Uterus (tissue), 4 donors: ENCODE measurements around the gene UGT1A10. TPM values are rescaled to one million over a fixed set of nuclear protein-coding genes. Genes with fewer than 3 reads are reported as not detected.

Source experiments
- DNase-seq, 2 donors: peaks; one replicate each; pipeline ENCODE4 v3.0.0-alpha.2; 2019 to 2020
- H3K27ac ChIP-seq, 2 donors: fragments of 200-600 bp; sonication (generic); 1 replicate in 1 of 2; 2 replicates in 1 of 2; pipeline ENCODE4 v1.5.1; 2016 to 2018
- H3K27me3 ChIP-seq, 2 donors: fragments of 200-600 bp; sonication (generic); one replicate each; pipeline ENCODE4 v1.5.1; 2018 to 2019; ENCODE audit warnings: control low read depth in 1 of 2
- H3K36me3 ChIP-seq, 2 donors: fragments of 200-600 bp; sonication (generic); one replicate each; pipeline ENCODE4 v1.5.1; 2019; ENCODE audit warnings: control low read depth in 1 of 2
- H3K4me1 ChIP-seq, 2 donors: fragments of 200-600 bp; sonication (generic); one replicate each; pipeline ENCODE4 v1.5.1; 2018 to 2019; ENCODE audit warnings: control low read depth in 1 of 2
- H3K4me3 ChIP-seq, 2 donors: fragments of 200-600 bp; sonication (generic); 1 replicate in 1 of 2; 2 replicates in 1 of 2; pipeline ENCODE4 v1.5.1; 2018 to 2019; ENCODE audit warnings: mild to moderate bottlenecking in 1 of 2
- H3K9me3 ChIP-seq, 2 donors: fragments of 200-600 bp; sonication (generic); one replicate each; pipeline ENCODE4 v1.5.1; 2019; ENCODE audit warnings: control low read depth in 1 of 2
- CTCF ChIP-seq, 4 experiments: fragments of 200-600 bp in 2 of 4; fragments of 450-650 bp in 2 of 4; sonication (generic) in 2 of 4; IDR thresholded peaks; one replicate each; pipeline ENCODE4 v1.5.1; 2016 to 2019; ENCODE audit warnings: antibody characterized with exemption in 4 of 4, mild to moderate bottlenecking in 2 of 4, moderate library complexity in 1 of 4
- POLR2A ChIP-seq, 2 donors: fragments of 450-650 bp; IDR thresholded peaks; one replicate each; pipeline ENCODE4 v1.6.1; 2016; ENCODE audit warnings: antibody characterized with exemption in 2 of 2, mild to moderate bottlenecking in 1 of 2, moderate library complexity in 1 of 2
- intact Hi-C: fragments of 100-400 bp; cut with DNase I; formaldehyde crosslinking; loops from one replicate; pipeline ENCODE4 v1.15.1; 2023; ENCODE audit warnings: low total_unique reads
- total RNA-seq, 4 donors: library from RNA; depleted of rRNA in 3 of 4; stranded (reverse); fragments of >200 nt in 3 of 4; gene quantifications; one replicate each; pipeline versions ENCODE4 v1.1.0 to v1.2.4, GENCODE V29; 2014 to 2023
- donor health status: DM: yes; HTN: yes; CAD: no.

The UGT1A10 gene
- total RNA-seq, 4 donors from 2014 or later, result not detected

GRCh38 chr2:233772583-233772982 is 136.3 kb downstream of the UGT1A10 start:
- H3K27ac ChIP-seq, result no peak overlapping the region
- TF ChIP-seq POLR2A (IDR thresholded peaks at IDR 0.05), result no peak
- TF ChIP-seq CTCF (IDR thresholded peaks at IDR 0.05), result no peak
- no peaks in the 10 kb centered on the region for H3K9me3 ChIP-seq
- H3K27me3 ChIP-seq, result no peaks in the 10 kb centered on the region
- no peaks in the 10 kb centered on the region for H3K4me1 ChIP-seq
- no peaks in the 10 kb centered on the region for H3K36me3 ChIP-seq
- intact Hi-C loops, result no loop called here
- no peak overlapping the region for H3K4me3 ChIP-seq
- DNase-seq, result no peak

GRCh38 chr2:233773854-233774253 is 137.6 kb downstream of the UGT1A10 start:
- DNase-seq, result no peak
- Histone ChIP-seq H3K36me3 (no peaks in the 10 kb centered on the region), H3K27ac (no peak overlapping the region), H3K4me3 (no peak overlapping the region), H3K4me1 (no peaks in the 10 kb centered on the region), H3K27me3 (no peaks in the 10 kb centered on the region), H3K9me3 (no peaks in the 10 kb centered on the region)
- intact Hi-C loops, result no loop called here
- TF ChIP-seq POLR2A (IDR thresholded peaks at IDR 0.05) (no peak), CTCF (IDR thresholded peaks at IDR 0.05) (no peak)

GRCh38 chr2:233775414-233775813 is 139.2 kb downstream of the UGT1A10 start:
- Histone ChIP-seq H3K27me3 (no peaks in the 10 kb centered on the region), H3K36me3 (no peaks in the 10 kb centered on the region), H3K27ac (no peak overlapping the region), H3K4me3 (no peak overlapping the region), H3K9me3 (no peaks in the 10 kb centered on the region), H3K4me1 (no peaks in the 10 kb centered on the region)
- no peak for DNase-seq
- no peak for TF ChIP-seq CTCF (IDR thresholded peaks at IDR 0.05)
- TF ChIP-seq POLR2A (IDR thresholded peaks at IDR 0.05), result no peak
- intact Hi-C loops, result no loop called here

- H3K27me3 ChIP-seq, result no peaks in the 10 kb centered on the region
- H3K36me3 ChIP-seq, result no peaks in the 10 kb centered on the region
- DNase-seq, result no peak
- H3K27ac ChIP-seq, result no peak within 1 kb of the TSS
- no peak within 1 kb of the TSS for H3K4me3 ChIP-seq
- intact Hi-C loops, result no loop called here
- no peaks in the 10 kb centered on the region for H3K4me1 ChIP-seq
- no peaks in the 10 kb centered on the region for H3K9me3 ChIP-seq
- TF ChIP-seq POLR2A (IDR thresholded peaks at IDR 0.05), result no peak
- no peak for TF ChIP-seq CTCF (IDR thresholded peaks at IDR 0.05)
These were observed 141.8 kb downstream of the UGT1A10 start, which contains the start of gene MROH2A for GRCh38 chr2:233778030-233778429. Gene MROH2A, plus strand, starts transcription at chr2:233778330. Its CDS starts 1,029 bp downstream, at chr2:233779359.

- H3K27ac ChIP-seq, result no peak overlapping the region
- H3K9me3 ChIP-seq, result no peaks in the 10 kb centered on the region
- no peaks in the 10 kb centered on the region for H3K36me3 ChIP-seq
- H3K4me3 ChIP-seq, result no peak overlapping the region
- intact Hi-C loops, result no loop called here
- TF ChIP-seq POLR2A (IDR thresholded peaks at IDR 0.05), result no peak
- no peak for TF ChIP-seq CTCF (IDR thresholded peaks at IDR 0.05)
- H3K4me1 ChIP-seq, result no peaks in the 10 kb centered on the region
- no peaks in the 10 kb centered on the region for H3K27me3 ChIP-seq
- no peak for DNase-seq
These were observed 143.5 kb downstream of the UGT1A10 start for GRCh38 chr2:233779722-233780121.
